ENCODE data around the gene ADAMTSL1. TPM values are rescaled to one million over a fixed set of nuclear protein-coding genes. Genes with fewer than 3 reads are reported as not detected.

The ADAMTSL1 gene
- total and polyA plus RNA-seq, 2 of the 8 experiments (the other 6 are each of a cell fraction or from before 2014, with no cell fraction given), result 0.84 to 1.1 TPM

GRCh38 chr9:18623221-18624079 is 149.5 kb downstream of the ADAMTSL1 start:
- no peak overlapping the region for H4K91ac ChIP-seq (replicated peaks; ENCODE audit: insufficient read length, low read length)
- no peak for TF ChIP-seq GABPA (IDR thresholded peaks at IDR 0.05; ENCODE audit: borderline replicate concordance, insufficient read depth, low read length)
- no peak for TF ChIP-seq CEBPB (IDR thresholded peaks at IDR 0.05; ENCODE audit: low read depth, low read length)
- no peak for TF ChIP-seq NANOG (IDR thresholded peaks at IDR 0.05; ENCODE audit: insufficient read depth, low read depth, low read length, poor library complexity, severe bottlenecking)
- TF ChIP-seq TCF12 (IDR thresholded peaks at IDR 0.05; ENCODE audit: low read depth, low read length), result no peak
- no peak for TF ChIP-seq SP2 (IDR thresholded peaks at IDR 0.05; ENCODE audit: low read length)

More at GRCh38 chr9:18623221-18624079, 149.5 kb downstream of the ADAMTSL1 start:
- Histone ChIP-seq H3K79me2 (ENCODE audit: control insufficient read depth in 1 of 2, insufficient read depth in 2 of 2, low read length in 2 of 2) (no peaks in the 10 kb centered on the region), H3K36me3 (ENCODE audit: control insufficient read depth in 2 of 4, insufficient read depth in 4 of 4, low read length in 3 of 4) (no peaks in the 10 kb centered on the region), H4K20me1 (replicated peaks in 1 of 2; ENCODE audit: control insufficient read depth in 1 of 2, insufficient read depth in 2 of 2, low read length in 2 of 2) (no peaks in the 10 kb centered on the region), H2BK12ac (ENCODE audit: low read depth, low read length) (no peak overlapping the region), H2BK5ac (ENCODE audit: low read depth, low read length) (no peak overlapping the region), H3K4me1 (replicated peaks in 1 of 4; ENCODE audit: control insufficient read depth in 3 of 4, insufficient read depth in 4 of 4, low read length in 3 of 4) (no peaks in the 10 kb centered on the region), H3K4ac (replicated peaks; ENCODE audit: insufficient read length, low read depth, low read length) (no peak overlapping the region), H2BK120ac (replicated peaks; ENCODE audit: low read depth, low read length) (no peak overlapping the region), H3K23me2 (ENCODE audit: low read depth, low read length) (no peaks in the 10 kb centered on the region), H2BK15ac (ENCODE audit: low read length) (no peak overlapping the region), H3K79me1 (ENCODE audit: low read depth, low read length) (no peaks in the 10 kb centered on the region), H2AK5ac (ENCODE audit: low read depth, low read length) (no peak overlapping the region), H3K14ac (ENCODE audit: insufficient read length) (no peak overlapping the region), H2AFZ (ENCODE audit: low read length) (no peak overlapping the region), H4K8ac (ENCODE audit: extremely low read depth, insufficient read depth, low read length) (no peak overlapping the region), H3K23ac (ENCODE audit: insufficient read length) (no peak overlapping the region), H3K27ac (ENCODE audit: low read depth, low read length) (no peak overlapping the region), H3K9ac (replicated peaks in 1 of 4; ENCODE audit: extremely low read depth in 1 of 4, low read depth in 3 of 4, low read length in 3 of 4) (no peak overlapping the region), H3K4me3 (ENCODE audit: extremely low read depth in 1 of 4, insufficient read depth in 2 of 4, low read depth in 3 of 4, low read length in 4 of 4) (no peak overlapping the region), H3K9me3 (ENCODE audit: insufficient read depth in 2 of 2, low read depth in 1 of 2, low read length in 1 of 2) (no peaks in the 10 kb centered on the region), H3K4me2 (ENCODE audit: insufficient read depth in 1 of 2, low read depth in 2 of 2, low read length in 2 of 2) (no peak overlapping the region), H3K27me3 (replicated peaks in 1 of 4; ENCODE audit: control insufficient read depth in 3 of 4, extremely low read depth in 1 of 4, insufficient read depth in 3 of 4, low read length in 3 of 4) (no peaks in the 10 kb centered on the region), H2BK20ac (ENCODE audit: low read length) (no peak overlapping the region), H4K5ac (ENCODE audit: insufficient read length, low read depth, low read length) (no peak overlapping the region), H3K56ac (replicated peaks; ENCODE audit: insufficient read length, low read depth, low read length) (no peak overlapping the region), H3K18ac (ENCODE audit: extremely low read depth, low read length) (no peak overlapping the region)
- CTCF ChIA-PET (ENCODE audit: partially characterized antibody), result interaction anchor here (0.5 to 2.0 kb wide), 4 partner anchors 9 to 1032 kb away, joined by 3 to 7 read pairs (median 4); no protein-coding TSS in a partner anchor
- FAIRE-seq, result no peak
- no peak for DNase-seq (ENCODE audit: low read depth in 1 of 2, low spot score in 2 of 2)
- POLR2A ChIA-PET (ENCODE audit: partially characterized antibody), result no interaction called here
- WGBS, 2 experiments (ENCODE audit: extremely low coverage in 1 of 2, insufficient coverage in 1 of 2, insufficient read length in 1 of 2, insufficient replicate concordance in 2 of 2, low coverage in 1 of 2, low lambda C conversion rate in 2 of 2, missing lambda C conversion rate in 1 of 2), result 88% methylated on average over 4 of the region's 4 CpGs; no CpG with 5 or more reads in 1 of the 2 experiments

All from H1 (cell line).